Testis (tissue), 2 donors: ENCODE data around the gene DNAJC22.

Experiments used
- POLR2A ChIP-seq: fragments of 450-650 bp; IDR thresholded peaks from one replicate; pipeline ENCODE4 v1.6.1; 2017; ENCODE audit warnings: antibody characterized with exemption, mild to moderate bottlenecking, moderate library complexity
- TF ChIP-seq, protein P1 (sequence below), 3 experiments: fragments of 450-650 bp in 2 of 3; fragments of 200-600 bp in 1 of 3; sonication (generic) in 1 of 3; IDR thresholded peaks; one replicate each; pipeline ENCODE4 v1.5.1; 2016 to 2019; ENCODE audit warnings: antibody characterized with exemption in 3 of 3, mild to moderate bottlenecking in 2 of 3, moderate library complexity in 1 of 3

DNA sequence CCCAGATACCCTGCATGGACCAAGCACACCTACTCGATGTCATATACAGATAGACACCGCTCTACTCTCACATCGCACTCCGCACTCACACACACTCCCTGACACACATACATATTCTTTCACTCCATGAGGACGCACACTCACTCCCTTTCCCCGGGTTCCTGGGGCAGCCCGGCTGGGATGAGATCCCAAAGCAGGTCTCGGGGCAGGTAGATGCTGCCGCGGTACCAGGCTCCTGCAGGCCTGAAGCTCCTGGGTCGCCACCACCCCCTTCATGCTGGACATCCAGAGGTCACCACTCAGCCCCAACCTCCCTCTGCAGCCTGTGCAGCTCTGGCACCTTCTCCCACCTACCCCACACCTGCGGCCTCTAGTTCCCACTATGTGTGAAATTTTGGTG, 12.0 kb upstream of the DNAJC22 start:
- TF ChIP-seq, protein P1, sequence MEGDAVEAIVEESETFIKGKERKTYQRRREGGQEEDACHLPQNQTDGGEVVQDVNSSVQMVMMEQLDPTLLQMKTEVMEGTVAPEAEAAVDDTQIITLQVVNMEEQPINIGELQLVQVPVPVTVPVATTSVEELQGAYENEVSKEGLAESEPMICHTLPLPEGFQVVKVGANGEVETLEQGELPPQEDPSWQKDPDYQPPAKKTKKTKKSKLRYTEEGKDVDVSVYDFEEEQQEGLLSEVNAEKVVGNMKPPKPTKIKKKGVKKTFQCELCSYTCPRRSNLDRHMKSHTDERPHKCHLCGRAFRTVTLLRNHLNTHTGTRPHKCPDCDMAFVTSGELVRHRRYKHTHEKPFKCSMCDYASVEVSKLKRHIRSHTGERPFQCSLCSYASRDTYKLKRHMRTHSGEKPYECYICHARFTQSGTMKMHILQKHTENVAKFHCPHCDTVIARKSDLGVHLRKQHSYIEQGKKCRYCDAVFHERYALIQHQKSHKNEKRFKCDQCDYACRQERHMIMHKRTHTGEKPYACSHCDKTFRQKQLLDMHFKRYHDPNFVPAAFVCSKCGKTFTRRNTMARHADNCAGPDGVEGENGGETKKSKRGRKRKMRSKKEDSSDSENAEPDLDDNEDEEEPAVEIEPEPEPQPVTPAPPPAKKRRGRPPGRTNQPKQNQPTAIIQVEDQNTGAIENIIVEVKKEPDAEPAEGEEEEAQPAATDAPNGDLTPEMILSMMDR (IDR thresholded peaks at IDR 0.05) = no peak
- TF ChIP-seq POLR2A = no peak
